BJ (cell line): ENCODE data around the gene ZNF771. TPM values are rescaled to one million over a fixed set of nuclear protein-coding genes. Genes with fewer than 3 reads are reported as not detected.

Experiments
- CTCF ChIA-PET: fragments of 350-600 bp; formaldehyde crosslinking; extraction: SDS; loops from one replicate; lab custom pipeline; 2021; ENCODE audit warnings: antibody characterized with exemption, inconsistent platforms; lab: Yijun Ruan, JAX
- POLR2A ChIA-PET: fragments of 300-600 bp; sonication (Branson Sonifier 250); formaldehyde crosslinking; extraction: SDS; loops from one replicate; lab custom pipeline; 2021; ENCODE audit warnings: antibody characterized with exemption; lab: Charles Lee
- DNase-seq: peaks from one replicate; pipeline ENCODE4 v3.0.0-alpha.2; 2011; ENCODE audit warnings: low read depth
- H3K27me3 ChIP-seq: 2 replicates; pipeline ENCODE4 v1.6.0; 2011; ENCODE audit warnings: low read length; ENCODE audit not compliant: control insufficient read depth, insufficient read depth
- H3K36me3 ChIP-seq: 2 replicates; pipeline ENCODE4 v1.5.1; 2011; ENCODE audit warnings: low read length; ENCODE audit not compliant: control insufficient read depth, insufficient read depth
- H3K4me3 ChIP-seq: 2 replicates; pipeline ENCODE4 v1.5.1; 2011; ENCODE audit warnings: low read depth, mild to moderate bottlenecking, control low read depth, low read length
- polyA plus RNA-seq: library from polyadenylated mRNA; depleted of rRNA; stranded (reverse); fragments of >200 nt; gene quantifications from 2 replicates; pipeline ENCODE4 v1.2.3, GENCODE V29; 2011
- TF ChIP-seq, protein P1 (sequence below): IDR thresholded peaks from 2 replicates; pipeline ENCODE4 v1.5.1; 2011; ENCODE audit warnings: low read depth, mild to moderate bottlenecking, control low read depth, inconsistent platforms, low read length, moderate library complexity; ENCODE audit not compliant: insufficient read depth

Gene ZNF771
- polyA plus RNA-seq, 1 experiment: 7.9 TPM

DNA sequence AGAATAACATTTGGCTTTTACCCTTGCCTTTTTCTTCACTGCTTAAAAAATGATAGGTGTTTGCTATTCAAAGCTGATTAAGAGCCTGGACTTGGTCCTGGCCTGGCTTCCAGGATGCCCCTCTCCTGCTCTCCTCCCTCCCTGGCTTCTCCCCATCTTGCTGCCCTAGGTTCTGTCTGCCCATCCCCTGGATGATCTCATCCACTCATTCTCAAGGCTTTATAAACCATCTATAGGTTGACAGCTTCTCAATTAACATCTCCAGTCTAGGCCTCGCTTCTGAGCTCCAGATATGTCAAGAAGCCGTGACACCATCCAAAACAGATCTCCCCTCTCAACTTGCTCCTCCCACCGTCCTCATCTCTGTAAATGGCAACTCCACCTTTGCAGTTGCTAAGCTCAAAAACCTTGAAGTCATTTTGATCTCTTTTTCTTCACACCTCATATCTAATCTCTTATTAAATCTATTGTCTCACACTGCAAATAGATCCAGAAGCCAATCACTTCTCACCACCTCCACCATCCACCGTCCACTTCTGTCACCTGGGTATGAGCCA, 8.7 kb downstream of the ZNF771 start:
- ChIA-PET CTCF (interaction anchor here (0.8 to 1.0 kb wide), 2 partner anchors 10 to 119 kb away, joined by 3 read pairs; no protein-coding TSS in a partner anchor), POLR2A (no interaction called here)
- peaks cover 7% of the 10 kb centered on the region for H3K36me3 ChIP-seq
- TF ChIP-seq, protein P1, sequence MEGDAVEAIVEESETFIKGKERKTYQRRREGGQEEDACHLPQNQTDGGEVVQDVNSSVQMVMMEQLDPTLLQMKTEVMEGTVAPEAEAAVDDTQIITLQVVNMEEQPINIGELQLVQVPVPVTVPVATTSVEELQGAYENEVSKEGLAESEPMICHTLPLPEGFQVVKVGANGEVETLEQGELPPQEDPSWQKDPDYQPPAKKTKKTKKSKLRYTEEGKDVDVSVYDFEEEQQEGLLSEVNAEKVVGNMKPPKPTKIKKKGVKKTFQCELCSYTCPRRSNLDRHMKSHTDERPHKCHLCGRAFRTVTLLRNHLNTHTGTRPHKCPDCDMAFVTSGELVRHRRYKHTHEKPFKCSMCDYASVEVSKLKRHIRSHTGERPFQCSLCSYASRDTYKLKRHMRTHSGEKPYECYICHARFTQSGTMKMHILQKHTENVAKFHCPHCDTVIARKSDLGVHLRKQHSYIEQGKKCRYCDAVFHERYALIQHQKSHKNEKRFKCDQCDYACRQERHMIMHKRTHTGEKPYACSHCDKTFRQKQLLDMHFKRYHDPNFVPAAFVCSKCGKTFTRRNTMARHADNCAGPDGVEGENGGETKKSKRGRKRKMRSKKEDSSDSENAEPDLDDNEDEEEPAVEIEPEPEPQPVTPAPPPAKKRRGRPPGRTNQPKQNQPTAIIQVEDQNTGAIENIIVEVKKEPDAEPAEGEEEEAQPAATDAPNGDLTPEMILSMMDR: no peak
- H3K27me3 ChIP-seq: no peaks in the 10 kb centered on the region
- H3K4me3 ChIP-seq: no peak overlapping the region
- DNase-seq: no peak

DNA sequence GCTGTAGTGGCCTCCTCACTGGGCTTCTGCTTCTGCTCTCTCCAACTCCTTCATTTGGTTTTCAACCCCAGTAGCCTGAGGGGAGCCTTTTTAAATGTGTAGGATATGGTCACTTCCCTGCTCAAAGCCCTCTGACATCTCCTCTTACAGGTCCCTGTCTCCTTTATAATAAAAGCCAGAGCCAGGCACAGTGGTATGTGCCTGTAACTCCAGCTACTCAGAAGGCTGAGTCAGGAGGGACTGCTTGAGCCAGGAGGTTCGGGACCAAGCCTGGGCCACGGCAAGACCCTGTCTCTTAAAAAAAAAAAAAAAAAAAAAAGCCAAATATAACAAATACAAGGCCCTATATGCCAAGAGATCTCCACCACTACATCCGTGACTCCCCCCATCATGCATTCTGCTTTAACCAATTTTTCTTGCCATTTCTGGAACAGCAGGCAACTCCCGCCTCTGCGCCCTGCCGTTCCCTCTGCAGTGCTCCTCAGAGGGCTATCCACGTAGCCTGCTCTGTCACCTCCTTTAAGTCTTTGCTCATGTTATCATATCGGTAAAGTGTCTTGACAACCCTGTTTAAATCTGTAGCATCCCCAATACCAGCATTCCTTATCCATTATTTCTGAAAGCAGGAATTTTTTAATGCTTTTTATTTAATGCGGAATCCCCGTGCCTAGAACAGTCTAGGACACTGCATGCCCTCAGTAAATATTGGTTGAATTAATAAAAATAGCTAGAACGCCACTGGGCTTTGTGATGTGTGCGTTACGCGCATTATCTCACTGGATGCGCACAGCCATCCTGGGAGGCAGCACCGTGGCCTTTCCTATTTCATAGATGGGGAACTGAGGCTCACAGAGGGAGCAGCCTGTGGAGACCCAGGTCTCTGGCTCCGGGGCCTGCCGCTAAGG, 9.5 kb downstream of the ZNF771 start:
- POLR2A ChIA-PET: interaction anchor here (1.1 kb wide), 1 partner anchor 10 kb away, joined by 3 read pairs; the partner anchor contains the start of gene ZNF771
- H3K36me3 ChIP-seq: peaks cover 3% of the 10 kb centered on the region; the same call in 1 of the 2 replicates
- no peak for DNase-seq
- no peaks in the 10 kb centered on the region for H3K27me3 ChIP-seq
- CTCF ChIA-PET: interaction anchor here (1.0 to 1.2 kb wide), 3 partner anchors 7 to 119 kb away, joined by 3 to 9 read pairs (median 3); partner anchors contain the start of gene DCTPP1
- H3K4me3 ChIP-seq: peak overlapping the region; percentile 53
- TF ChIP-seq, protein P1: no peak

DNA sequence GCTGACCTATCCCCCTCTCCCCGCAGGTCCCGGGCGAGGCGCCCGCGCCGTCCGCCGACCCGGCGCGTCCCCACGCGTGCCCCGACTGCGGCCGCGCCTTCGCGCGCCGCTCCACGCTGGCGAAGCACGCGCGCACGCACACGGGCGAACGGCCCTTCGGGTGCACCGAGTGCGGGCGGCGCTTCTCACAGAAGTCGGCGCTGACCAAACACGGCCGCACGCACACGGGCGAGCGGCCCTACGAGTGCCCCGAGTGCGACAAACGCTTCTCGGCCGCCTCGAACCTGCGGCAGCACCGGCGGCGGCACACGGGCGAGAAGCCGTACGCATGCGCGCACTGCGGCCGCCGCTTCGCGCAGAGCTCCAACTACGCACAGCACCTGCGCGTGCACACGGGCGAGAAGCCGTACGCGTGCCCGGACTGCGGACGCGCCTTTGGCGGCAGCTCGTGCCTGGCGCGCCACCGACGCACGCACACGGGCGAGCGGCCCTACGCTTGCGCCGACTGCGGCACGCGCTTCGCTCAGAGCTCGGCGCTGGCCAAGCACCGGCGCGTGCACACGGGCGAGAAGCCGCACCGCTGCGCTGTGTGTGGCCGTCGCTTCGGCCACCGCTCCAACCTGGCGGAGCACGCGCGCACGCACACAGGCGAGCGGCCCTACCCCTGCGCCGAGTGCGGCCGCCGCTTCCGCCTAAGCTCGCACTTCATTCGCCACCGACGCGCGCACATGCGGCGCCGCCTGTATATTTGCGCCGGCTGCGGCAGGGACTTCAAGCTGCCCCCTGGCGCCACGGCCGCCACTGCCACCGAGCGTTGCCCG, 10.3 kb downstream of the ZNF771 start:
- peaks cover 3% of the 10 kb centered on the region; the same call in 1 of the 2 replicates for H3K36me3 ChIP-seq
- TF ChIP-seq, protein P1: peak; percentile 22; the same call in 1 of the 2 replicates
- ChIA-PET POLR2A (interaction anchor here (0.7 to 1.1 kb wide), 2 partner anchors 11 to 67 kb away, joined by 3 read pairs; partner anchors contain the start of gene ZNF771), CTCF (interaction anchor here (0.9 to 1.7 kb wide), 4 partner anchors 8 to 326 kb away, joined by 3 to 9 read pairs (median 4); partner anchors contain the start of genes DCTPP1 and TBX6)
- no peaks in the 10 kb centered on the region for H3K27me3 ChIP-seq
- H3K4me3 ChIP-seq: peak overlapping the region; percentile 53
- DNase-seq: peak; percentile 65

DNA sequence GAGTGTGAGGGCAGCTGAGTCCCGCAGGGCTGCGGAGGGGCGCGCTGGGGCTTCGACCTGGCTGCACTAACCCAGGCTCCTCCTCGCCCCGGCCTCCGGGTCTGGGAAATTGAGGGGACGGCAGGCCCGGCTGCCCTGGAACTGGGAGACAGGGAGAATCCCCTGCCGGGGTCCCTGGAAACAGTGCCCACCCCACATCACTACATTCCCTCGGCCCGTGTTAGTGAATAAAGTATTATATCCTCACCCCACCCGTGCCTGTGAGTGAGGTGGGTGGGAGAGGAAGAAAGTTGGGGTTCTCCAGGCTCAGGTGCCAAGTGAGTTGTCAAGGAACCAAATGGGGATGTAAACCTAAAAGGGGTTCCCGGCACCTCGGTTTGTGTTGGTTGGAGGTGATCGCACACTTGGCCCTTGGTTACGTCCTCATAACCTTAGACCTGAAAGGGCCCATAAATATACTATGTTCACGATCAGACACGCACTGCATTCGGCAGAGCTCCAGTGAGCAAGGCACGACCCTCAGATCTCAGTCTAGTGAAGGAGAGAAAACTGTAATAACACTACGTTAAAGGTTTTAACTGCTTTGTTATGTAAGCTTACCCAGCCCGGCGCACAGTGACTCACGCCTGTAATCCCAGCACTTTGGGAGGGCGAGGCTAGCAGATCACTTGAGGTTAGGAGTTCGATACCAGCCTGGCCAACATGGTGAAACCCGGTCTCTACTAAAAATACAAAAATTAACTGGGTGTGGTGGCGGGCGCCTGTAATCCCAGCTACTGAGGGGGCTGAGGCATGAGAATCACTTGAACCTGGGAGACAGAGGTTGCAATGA, 11.2 kb downstream of the ZNF771 start:
- H3K27me3 ChIP-seq: no peaks in the 10 kb centered on the region
- no peak for DNase-seq
- H3K36me3 ChIP-seq: peaks cover 2% of the 10 kb centered on the region; the same call in 1 of the 2 replicates
- CTCF ChIA-PET: interaction anchor here (0.9 to 1.7 kb wide), 5 partner anchors 9 to 327 kb away, joined by 3 to 9 read pairs (median 4); partner anchors contain the start of genes DCTPP1 and TBX6
- peak overlapping the region; percentile 53 for H3K4me3 ChIP-seq
- TF ChIP-seq, protein P1: no peak
- POLR2A ChIA-PET: interaction anchor here (0.7 to 1.1 kb wide), 2 partner anchors 11 to 68 kb away, joined by 3 read pairs; partner anchors contain the start of gene ZNF771
